Retinal pigment epithelial cell (primary cell): ENCODE results near the gene ZNF597.

Source experiments
- DNase-seq: peaks from one replicate; pipeline ENCODE4 v3.0.0-alpha.2; 2010; ENCODE audit warnings: low read depth
- H3K4me3 ChIP-seq: 2 replicates; pipeline ENCODE4 v1.5.1; 2011; ENCODE audit warnings: mild to moderate bottlenecking, low read length, control low read depth, moderate library complexity
- TF ChIP-seq, protein P1 (sequence below): conservative IDR thresholded peaks from 2 replicates; pipeline ENCODE4 v1.5.1; 2011; ENCODE audit warnings: low read depth, low read length, control low read depth, inconsistent platforms

The ZNF597 gene, protein sequence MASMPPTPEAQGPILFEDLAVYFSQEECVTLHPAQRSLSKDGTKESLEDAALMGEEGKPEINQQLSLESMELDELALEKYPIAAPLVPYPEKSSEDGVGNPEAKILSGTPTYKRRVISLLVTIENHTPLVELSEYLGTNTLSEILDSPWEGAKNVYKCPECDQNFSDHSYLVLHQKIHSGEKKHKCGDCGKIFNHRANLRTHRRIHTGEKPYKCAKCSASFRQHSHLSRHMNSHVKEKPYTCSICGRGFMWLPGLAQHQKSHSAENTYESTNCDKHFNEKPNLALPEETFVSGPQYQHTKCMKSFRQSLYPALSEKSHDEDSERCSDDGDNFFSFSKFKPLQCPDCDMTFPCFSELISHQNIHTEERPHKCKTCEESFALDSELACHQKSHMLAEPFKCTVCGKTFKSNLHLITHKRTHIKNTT

DNA sequence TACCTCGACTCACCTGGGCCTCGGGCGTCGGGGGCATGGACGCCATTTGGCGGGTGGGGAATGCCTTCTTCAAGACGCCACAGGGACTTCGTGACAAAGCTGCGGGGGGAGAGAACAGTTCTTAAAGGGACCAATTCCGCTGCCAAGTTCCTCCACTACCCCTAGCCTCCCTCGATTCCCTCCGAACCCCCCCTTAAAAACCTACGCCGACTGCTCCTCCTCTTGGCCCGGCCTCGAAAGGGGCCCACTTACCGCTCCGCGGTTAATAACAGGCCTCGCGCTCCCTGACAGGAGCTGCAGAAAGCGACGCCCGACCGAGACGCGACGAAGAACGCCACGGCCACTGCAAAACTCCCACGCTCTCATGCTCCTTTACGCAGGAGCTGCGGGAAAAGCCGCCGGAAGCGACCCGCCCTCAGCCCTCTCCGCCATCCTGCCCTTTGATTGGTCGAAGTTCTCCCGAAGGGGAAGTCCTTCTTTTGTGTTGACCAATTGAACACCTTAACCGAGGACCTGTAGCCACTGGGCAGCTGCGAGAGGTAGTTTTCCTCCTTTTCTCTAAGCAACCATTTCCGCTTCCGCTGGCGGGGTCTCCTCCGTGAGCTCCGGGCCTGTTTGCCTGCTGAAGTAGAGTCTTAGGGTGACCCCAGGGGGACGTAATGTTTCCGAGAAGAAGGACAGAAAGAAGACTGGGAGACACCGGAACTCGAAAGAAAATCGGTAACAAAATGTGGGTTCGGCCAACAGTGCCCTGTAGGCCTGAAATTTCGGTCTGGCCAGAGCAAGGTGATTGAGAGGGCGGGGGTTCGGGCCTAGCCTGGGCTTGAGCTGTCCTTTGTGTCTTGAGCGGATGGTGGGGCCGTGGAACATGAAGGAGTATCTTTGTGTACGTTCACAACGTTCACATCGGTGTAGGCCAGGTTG, at the start of gene ZNF597, which contains the start of gene NAA60:
ZNF597 (minus strand) TSS at position 397 of the 924 bp plus-strand sequence; CDS start at position 46, 351 bp downstream.
NAA60 (plus strand) TSS at position 573 of the 924 bp plus-strand sequence. CDS start 32,548 bp downstream, outside the sequence.
- DNase-seq, result peak; percentile 78
- peak within 1 kb of the TSS; percentile 84 for H3K4me3 ChIP-seq
- TF ChIP-seq, protein P1, sequence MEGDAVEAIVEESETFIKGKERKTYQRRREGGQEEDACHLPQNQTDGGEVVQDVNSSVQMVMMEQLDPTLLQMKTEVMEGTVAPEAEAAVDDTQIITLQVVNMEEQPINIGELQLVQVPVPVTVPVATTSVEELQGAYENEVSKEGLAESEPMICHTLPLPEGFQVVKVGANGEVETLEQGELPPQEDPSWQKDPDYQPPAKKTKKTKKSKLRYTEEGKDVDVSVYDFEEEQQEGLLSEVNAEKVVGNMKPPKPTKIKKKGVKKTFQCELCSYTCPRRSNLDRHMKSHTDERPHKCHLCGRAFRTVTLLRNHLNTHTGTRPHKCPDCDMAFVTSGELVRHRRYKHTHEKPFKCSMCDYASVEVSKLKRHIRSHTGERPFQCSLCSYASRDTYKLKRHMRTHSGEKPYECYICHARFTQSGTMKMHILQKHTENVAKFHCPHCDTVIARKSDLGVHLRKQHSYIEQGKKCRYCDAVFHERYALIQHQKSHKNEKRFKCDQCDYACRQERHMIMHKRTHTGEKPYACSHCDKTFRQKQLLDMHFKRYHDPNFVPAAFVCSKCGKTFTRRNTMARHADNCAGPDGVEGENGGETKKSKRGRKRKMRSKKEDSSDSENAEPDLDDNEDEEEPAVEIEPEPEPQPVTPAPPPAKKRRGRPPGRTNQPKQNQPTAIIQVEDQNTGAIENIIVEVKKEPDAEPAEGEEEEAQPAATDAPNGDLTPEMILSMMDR, result no peak

DNA sequence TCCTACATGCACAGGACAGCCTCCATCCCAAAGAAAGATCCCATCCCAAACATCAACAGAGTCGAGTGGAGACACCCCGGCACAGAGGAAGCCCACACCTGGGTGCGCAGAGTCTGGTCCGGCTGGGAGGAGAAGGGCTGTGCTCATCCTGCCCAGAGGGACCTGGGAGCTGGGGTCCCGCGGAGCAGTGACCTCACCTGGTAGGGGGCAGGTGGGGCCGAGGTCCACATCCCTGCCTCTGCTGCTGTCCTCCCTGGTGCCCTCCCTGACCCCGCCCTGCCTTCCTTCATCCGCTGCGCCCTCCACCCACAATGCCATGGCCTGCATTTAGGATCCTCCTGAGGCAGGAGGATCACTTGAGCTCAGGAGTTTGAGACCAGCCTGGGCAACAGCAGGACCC, 49.1 kb upstream of the ZNF597 start:
- TF ChIP-seq, protein P1, result no peak
- no peak overlapping the region for H3K4me3 ChIP-seq
- DNase-seq, result no peak

DNA sequence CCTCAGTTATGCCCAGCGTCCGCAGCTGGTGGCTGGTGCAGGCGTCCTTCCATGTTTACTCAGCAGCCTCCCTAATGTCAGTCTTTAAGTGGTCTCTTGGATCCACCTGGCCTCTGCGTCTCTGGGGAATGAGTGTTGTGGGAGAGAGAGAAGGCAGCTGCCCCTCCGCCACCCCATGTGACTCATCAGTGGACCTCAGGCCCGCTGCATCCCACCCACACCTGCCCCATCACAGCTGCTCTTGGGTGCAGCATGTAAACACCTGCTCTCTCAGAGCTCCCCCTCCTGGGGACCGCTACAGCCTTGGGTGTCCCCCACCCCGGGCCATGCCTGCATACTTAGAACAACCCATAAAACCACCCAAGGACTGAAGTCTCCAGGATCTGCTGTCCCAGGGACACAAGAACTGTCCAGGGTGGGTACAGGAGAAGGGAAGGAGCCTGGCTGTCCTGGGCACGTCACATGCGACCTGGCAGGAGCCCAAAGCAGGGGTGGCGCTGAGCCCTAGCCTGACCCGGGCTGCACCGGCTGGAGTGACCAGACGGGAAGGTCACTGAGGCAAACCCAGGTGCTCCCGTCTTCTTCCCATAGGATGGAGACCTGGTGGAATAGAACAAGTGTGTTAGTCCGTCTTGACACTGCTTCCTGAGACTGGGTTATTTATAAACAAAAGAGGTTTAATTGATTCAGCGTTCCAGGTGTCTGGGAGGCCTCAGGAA, 47.8 kb upstream of the ZNF597 start:
- no peak for DNase-seq
- TF ChIP-seq, protein P1, result peak; percentile 10
- no peak overlapping the region for H3K4me3 ChIP-seq

DNA sequence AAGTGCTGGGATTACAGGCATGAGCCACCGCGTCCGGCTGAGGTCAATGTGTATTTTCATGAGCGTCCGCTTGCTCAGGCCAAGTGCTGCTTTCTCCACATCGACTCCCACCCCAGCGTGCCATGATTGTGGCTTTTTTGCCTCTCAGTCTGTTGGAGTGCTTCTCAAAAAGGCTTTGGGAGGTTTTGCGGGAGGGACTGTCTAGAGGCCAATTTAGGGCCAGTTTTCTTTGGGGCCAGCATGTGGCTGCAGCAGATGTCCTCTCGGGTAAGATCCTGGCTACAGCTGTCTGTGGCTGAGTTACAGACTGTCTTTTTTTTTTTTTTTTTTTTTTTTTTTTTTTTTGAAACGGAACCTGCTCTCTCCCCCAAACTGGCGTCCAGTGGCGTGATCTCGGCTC, 45.5 kb upstream of the ZNF597 start:
- TF ChIP-seq, protein P1, result no peak
- H3K4me3 ChIP-seq, result no peak overlapping the region
- no peak for DNase-seq

DNA sequence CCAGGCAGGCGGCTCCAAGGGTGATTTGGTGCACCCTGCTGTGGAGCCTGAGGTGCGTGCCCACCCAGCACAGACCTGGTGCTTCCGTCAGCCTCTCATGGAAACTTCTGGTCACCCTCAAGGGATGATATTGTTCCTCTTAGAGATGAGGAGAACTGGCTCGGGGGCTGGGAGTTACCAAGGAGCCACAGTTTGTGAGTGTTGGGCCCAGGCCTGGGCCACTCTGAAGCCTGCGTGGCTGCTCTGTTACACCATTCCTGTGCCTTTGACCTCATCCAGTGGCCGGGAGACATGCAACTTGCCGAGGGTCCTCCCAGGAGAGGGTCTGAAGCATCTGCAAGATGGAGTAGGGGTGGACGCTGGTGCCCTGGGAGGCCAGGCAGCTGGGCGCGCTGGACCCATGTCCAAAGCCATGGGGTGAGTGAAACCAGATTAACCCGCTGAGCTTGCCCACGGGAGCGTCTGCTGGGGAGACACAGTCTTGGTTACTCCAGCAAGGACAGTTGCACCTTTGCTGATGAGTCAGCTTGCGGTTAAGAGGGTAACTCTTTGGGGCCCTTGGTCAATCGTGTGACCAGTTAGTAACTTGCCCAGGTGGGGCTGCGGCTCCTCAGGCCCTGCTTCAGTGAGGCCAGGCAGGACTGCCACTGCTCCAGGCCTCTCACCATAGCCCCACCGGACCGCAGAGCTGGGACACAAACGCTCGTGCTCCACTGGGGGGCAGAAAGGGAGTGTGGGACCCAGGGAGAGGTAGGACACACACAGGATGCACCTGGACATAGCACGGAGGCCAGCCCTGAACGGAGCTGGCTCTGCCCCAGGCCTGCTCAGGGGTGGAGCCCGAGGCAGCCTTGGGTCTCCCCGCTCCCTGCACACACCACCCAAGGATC, 44.5 kb upstream of the ZNF597 start:
- TF ChIP-seq, protein P1, result no peak
- DNase-seq, result no peak
- no peak overlapping the region for H3K4me3 ChIP-seq

DNA sequence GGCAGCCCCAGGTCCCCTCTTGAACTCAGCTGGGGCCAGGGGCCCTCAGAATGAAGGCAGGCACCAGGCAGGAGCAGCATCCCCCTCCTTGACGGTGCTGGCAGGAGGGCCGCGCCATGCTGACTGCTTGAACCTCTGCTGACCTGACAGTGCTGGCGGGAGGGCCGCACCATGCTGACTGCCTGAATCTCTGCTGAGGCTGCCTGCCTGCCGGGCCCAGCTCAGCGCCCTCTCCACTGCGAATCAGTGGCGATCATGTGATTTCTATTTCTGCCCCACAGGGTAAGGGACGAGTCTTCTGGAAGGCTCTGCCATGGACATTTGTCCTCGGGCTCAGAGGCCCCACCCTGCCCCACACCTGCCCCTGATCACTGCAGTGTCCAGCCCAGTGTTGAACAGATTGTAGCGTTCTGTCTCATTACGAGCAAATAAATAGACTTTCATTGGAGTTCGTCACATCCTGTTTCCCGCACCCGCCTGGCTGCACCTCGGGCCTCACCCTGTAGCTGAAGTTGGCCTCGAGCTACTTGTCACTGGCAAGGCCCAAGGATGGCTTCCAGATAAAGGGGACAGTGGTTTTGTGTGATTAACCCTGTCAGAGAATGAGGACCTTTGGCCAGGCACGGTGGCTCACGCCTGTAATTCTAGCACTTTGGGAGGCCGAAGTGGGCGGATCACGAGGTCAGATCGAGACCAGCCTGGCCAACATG, 43.4 kb upstream of the ZNF597 start:
- no peak overlapping the region for H3K4me3 ChIP-seq
- no peak for DNase-seq
- TF ChIP-seq, protein P1, result no peak
